OCI-LY3 (cell line): ENCODE data around the gene PABPC1L.

ENCODE experiments used
- H2AFZ ChIP-seq: fragments of 200-600, 300-600 bp; shearing (Covaris generic); 2 replicates; pipeline ENCODE4 v1.6.0; 2014; ENCODE audit warnings: antibody characterized with exemption, low read depth, low read length
- H3K27ac ChIP-seq: fragments of 200-600, 300-600 bp; sonication (generic); 2 replicates; pipeline ENCODE4 v1.5.1; 2014; ENCODE audit warnings: mild to moderate bottlenecking, low read length, moderate library complexity, mixed read lengths
- H3K27me3 ChIP-seq: fragments of 200-600, 300-600 bp; sonication (generic); 2 replicates; pipeline ENCODE4 v1.6.1; 2014; ENCODE audit warnings: low read depth, low read length, mixed read lengths
- H3K36me3 ChIP-seq: fragments of 200-600, 300-600 bp; sonication (generic); replicated peaks from 2 replicates; pipeline ENCODE3; 2014; ENCODE audit warnings: low read depth, low read length, mixed read lengths
- H3K4me1 ChIP-seq: fragments of 300-600, 200-600 bp; sonication (generic); 2 replicates; pipeline ENCODE4 v1.6.1; 2014; ENCODE audit warnings: low read length, mixed read lengths
- H3K4me2 ChIP-seq: fragments of 200-600, 300-600 bp; sonication (generic); 2 replicates; pipeline ENCODE4 v1.6.1; 2014; ENCODE audit warnings: low read length, mixed read lengths
- H3K4me3 ChIP-seq: fragments of 300-600, 200-600 bp; sonication (generic); 2 replicates; pipeline ENCODE4 v1.5.1; 2014; ENCODE audit warnings: antibody characterized with exemption, mild to moderate bottlenecking, low read length, moderate library complexity
- H3K79me2 ChIP-seq: fragments of 300-600, 200-600 bp; shearing (Covaris generic); 2 replicates; pipeline ENCODE4 v1.6.1; 2014; ENCODE audit warnings: mild to moderate bottlenecking, low read length, mixed read lengths
- H3K9ac ChIP-seq: fragments of 300-600, 200-600 bp; shearing (Covaris generic); 2 replicates; pipeline ENCODE4 v1.6.0; 2014; ENCODE audit warnings: mild to moderate bottlenecking, low read length, moderate library complexity
- H3K9me3 ChIP-seq: fragments of 200-600, 300-600 bp; shearing (Covaris generic); 2 replicates; pipeline ENCODE4 v1.6.1; 2014; ENCODE audit warnings: low read length, mixed read lengths; ENCODE audit not compliant: insufficient read depth
- H4K20me1 ChIP-seq: fragments of 200-600, 300-600 bp; sonication (generic); 2 replicates; pipeline ENCODE4 v1.6.1; 2016; ENCODE audit warnings: low read length, mixed read lengths; ENCODE audit not compliant: insufficient read depth
- CTCF ChIP-seq: fragments of 200-600, 300-600 bp; sonication (generic); IDR thresholded peaks from 2 replicates; pipeline ENCODE4 v1.5.1; 2014; ENCODE audit warnings: antibody characterized with exemption, low read length, low read depth
- EZH2phosphoT487 ChIP-seq: fragments of 200-600 bp; shearing (Covaris generic); IDR thresholded peaks from 2 replicates; pipeline ENCODE4 v1.6.1; 2018; ENCODE audit warnings: antibody characterized with exemption, mixed run types, low read depth

PABPC1L gene

GRCh38 chr20:44924541-44924940 is 14.7 kb downstream of the PABPC1L start:
- H3K79me2 ChIP-seq: no peaks in the 10 kb centered on the region

GRCh38 chr20:44928595-44928994 is 18.7 kb downstream of the PABPC1L start:
- Histone ChIP-seq H3K9ac (no peak overlapping the region), H3K4me1 (no peaks in the 10 kb centered on the region), H2AFZ (no peak overlapping the region), H3K27ac (no peak overlapping the region), H3K79me2 (no peaks in the 10 kb centered on the region), H3K36me3 (peaks cover 14% of the 10 kb centered on the region), H3K4me2 (no peak overlapping the region), H3K27me3 (no peaks in the 10 kb centered on the region), H4K20me1 (no peaks in the 10 kb centered on the region; the same call in 1 of the 2 replicates), H3K9me3 (no peaks in the 10 kb centered on the region), H3K4me3 (no peak overlapping the region)
- TF ChIP-seq EZH2phosphoT487: no peak
- TF ChIP-seq CTCF: no peak

More at GRCh38 chr20:44924541-44924940, 14.7 kb downstream of the PABPC1L start:
- H3K4me2 ChIP-seq: no peak overlapping the region
- H3K4me1 ChIP-seq: no peaks in the 10 kb centered on the region
- H3K9me3 ChIP-seq: no peaks in the 10 kb centered on the region
- TF ChIP-seq EZH2phosphoT487 (no peak), CTCF (no peak)
- H3K27me3 ChIP-seq: no peaks in the 10 kb centered on the region
- no peak overlapping the region for H3K9ac ChIP-seq
- no peak overlapping the region for H2AFZ ChIP-seq
- peaks cover 6% of the 10 kb centered on the region for H3K36me3 ChIP-seq
- H3K27ac ChIP-seq: no peak overlapping the region
- H3K4me3 ChIP-seq: no peak overlapping the region
- no peaks in the 10 kb centered on the region for H4K20me1 ChIP-seq

GRCh38 chr20:44930517-44931168 is 20.8 kb downstream of the PABPC1L start:
- Histone ChIP-seq H2AFZ (no peak overlapping the region), H3K27ac (no peak overlapping the region), H3K4me3 (no peak overlapping the region), H3K79me2 (no peaks in the 10 kb centered on the region), H4K20me1 (no peaks in the 10 kb centered on the region; the same call in 1 of the 2 replicates), H3K4me1 (no peaks in the 10 kb centered on the region), H3K27me3 (no peaks in the 10 kb centered on the region), H3K4me2 (no peak overlapping the region), H3K36me3 (peaks cover 19% of the 10 kb centered on the region), H3K9ac (no peak overlapping the region), H3K9me3 (no peaks in the 10 kb centered on the region)
- TF ChIP-seq CTCF (no peak), EZH2phosphoT487 (no peak)

GRCh38 chr20:44931911-44932310 is 22.1 kb downstream of the PABPC1L start:
- Histone ChIP-seq H3K4me2 (no peak overlapping the region), H3K9me3 (no peaks in the 10 kb centered on the region), H3K4me1 (no peaks in the 10 kb centered on the region), H3K36me3 (peaks cover 17% of the 10 kb centered on the region), H3K9ac (no peak overlapping the region), H3K4me3 (no peak overlapping the region), H3K27me3 (no peaks in the 10 kb centered on the region), H3K79me2 (no peaks in the 10 kb centered on the region), H4K20me1 (no peaks in the 10 kb centered on the region; the same call in 1 of the 2 replicates), H3K27ac (no peak overlapping the region), H2AFZ (no peak overlapping the region)
- no peak for TF ChIP-seq EZH2phosphoT487
- no peak for TF ChIP-seq CTCF
